Testis (tissue), 3 donors: ENCODE data around the gene TSBP1. TPM values are rescaled to one million over a fixed set of nuclear protein-coding genes. Genes with fewer than 3 reads are reported as not detected.

Source experiments
- DNase-seq: peaks from one replicate; pipeline ENCODE4 v3.0.0-alpha.2; 2019
- H3K27ac ChIP-seq, 2 donors: fragments of 200-600 bp; sonication (generic); one replicate each; pipeline ENCODE4 v1.5.1; 2019
- H3K27me3 ChIP-seq: fragments of 200-600 bp; sonication (generic); one replicate; pipeline ENCODE4 v1.5.1; 2019
- H3K36me3 ChIP-seq: fragments of 200-600 bp; sonication (generic); one replicate; pipeline ENCODE4 v1.5.1; 2017; ENCODE audit warnings: low read depth; ENCODE audit errors: missing control alignments
- H3K4me1 ChIP-seq: fragments of 200-600 bp; sonication (generic); one replicate; pipeline ENCODE4 v1.5.1; 2019
- H3K4me3 ChIP-seq, 2 donors: fragments of 200-600 bp; sonication (generic); one replicate each; pipeline ENCODE4 v1.5.1; 2017 to 2019
- H3K9me3 ChIP-seq: fragments of 200-600 bp; sonication (generic); one replicate; pipeline ENCODE4 v1.5.1; 2017
- CTCF ChIP-seq, 3 experiments: fragments of 450-650 bp in 2 of 3; fragments of 200-600 bp in 1 of 3; sonication (generic) in 1 of 3; IDR thresholded peaks; one replicate each; pipeline ENCODE4 v1.5.1; 2016 to 2019; ENCODE audit warnings: antibody characterized with exemption in 3 of 3, mild to moderate bottlenecking in 2 of 3, moderate library complexity in 1 of 3
- POLR2A ChIP-seq: fragments of 450-650 bp; IDR thresholded peaks from one replicate; pipeline ENCODE4 v1.6.1; 2017; ENCODE audit warnings: antibody characterized with exemption, mild to moderate bottlenecking, moderate library complexity
- WGBS, 2 donors: methylation state at CpG; one replicate each; pipeline ENCODE4 v1.1.5; 2018; 5-methylcytosine and 5-hydroxymethylcytosine counted together
- intact Hi-C: fragments of 100-400 bp; cut with DNase I; formaldehyde crosslinking; loops from one replicate; pipeline ENCODE4 v1.15.1; 2023; ENCODE audit warnings: low total_unique reads
- polyA plus RNA-seq: library from polyadenylated mRNA; stranded (reverse); fragments of 350-450 nt; fragmentation: Illumina TruSeq; extraction: RNeasy Lipid Tissue Mini Kit (QIAGEN cat#74804); gene quantifications from one replicate; pipeline ENCODE4 v1.2.3, GENCODE V29; 2014; ENCODE audit warnings: low read depth, low replicate concordance; ENCODE audit not compliant: insufficient read depth
- small RNA-seq, 2 donors: library from RNA; depleted of rRNA; stranded (forward); fragments of <200 nt; gene quantifications; one replicate each; pipeline ENCODE3, GENCODE V24; 2016
- total RNA-seq, 2 donors: library from RNA; depleted of rRNA; stranded (reverse); fragments of >200 nt; gene quantifications; one replicate each; pipeline ENCODE4 v1.2.3, GENCODE V29; 2016

Gene TSBP1
- total and polyA plus RNA-seq, 3 donors from 2014 or later: 11.8 to 21.0 (median 18.4) TPM

GRCh38 chr6:32244270-32244669 lies 127.4 kb downstream of the TSBP1 start:
- DNase-seq: peak; percentile 61
- Histone ChIP-seq H3K4me1 (peaks cover 5% of the 10 kb centered on the region), H3K27me3 (no peaks in the 10 kb centered on the region), H3K27ac (peak overlapping the region in 1 of 2 donors; percentile 66), H3K36me3 (no peaks in the 10 kb centered on the region), H3K4me3 (no peak overlapping the region), H3K9me3 (no peaks in the 10 kb centered on the region)
- peak in 1 of 3 experiments; percentile 5 for TF ChIP-seq CTCF (IDR thresholded peaks at IDR 0.05)
- no peak for TF ChIP-seq POLR2A
- intact Hi-C loops: loop anchor here (10.0 kb wide), 1 partner anchor 171 kb away; no protein-coding TSS in a partner anchor
- 62 to 69% methylated on average over 4 of the region's 4 CpGs for WGBS, 2 donors

Small RNA genes within 50 kb of the gene (small RNA-seq; reads per million reads assigned to genes)
- 0 reads per million in 2 donors for gene RNU6-603P

Other genes starting within 250 kb of the TSBP1 start
- gene ATF6B, start 243.7 kb downstream of the TSBP1 start, total RNA-seq: 100 to 1,000 TPM; 120 to 138 TPM
- gene ATF6B, start 243.7 kb downstream of the TSBP1 start, polyA plus RNA-seq: 76.3 TPM
- gene FKBPL, start 241.6 kb downstream of the TSBP1 start, total RNA-seq: 1 to 10 TPM; 7.2 to 9.5 TPM
- gene FKBPL, start 241.6 kb downstream of the TSBP1 start, polyA plus RNA-seq: 11.6 TPM
- gene PRRT1, start 220.0 kb downstream of the TSBP1 start, total RNA-seq: 1 to 10 TPM; 4.2 to 6.2 TPM
- 6.1 TPM for gene PRRT1, start 220.0 kb downstream of the TSBP1 start, polyA plus RNA-seq
- gene PPT2, start 217.8 kb downstream of the TSBP1 start, total RNA-seq: 10 to 100 TPM; 33.9 to 92.8 TPM
- 18.9 TPM for gene PPT2, start 217.8 kb downstream of the TSBP1 start, polyA plus RNA-seq
- 10 to 100 TPM; 24.3 to 25.7 TPM for gene EGFL8, start 207.3 kb downstream of the TSBP1 start, total RNA-seq
- gene EGFL8, start 207.3 kb downstream of the TSBP1 start, polyA plus RNA-seq: 13.9 TPM
- 100 to 1,000 TPM; 107 to 115 TPM for gene AGPAT1, start 195.8 kb downstream of the TSBP1 start, total RNA-seq
- 158 TPM for gene AGPAT1, start 195.8 kb downstream of the TSBP1 start, polyA plus RNA-seq
- gene RNF5, start 193.5 kb downstream of the TSBP1 start, total RNA-seq: 10 to 100 TPM; 76.1 to 79.0 TPM
- gene RNF5, start 193.5 kb downstream of the TSBP1 start, polyA plus RNA-seq: 67.1 TPM
- gene AGER, start 187.7 kb downstream of the TSBP1 start, total RNA-seq: 1 to 10 TPM; 5.8 to 8.6 TPM
- 7.8 TPM for gene AGER, start 187.7 kb downstream of the TSBP1 start, polyA plus RNA-seq
- 100 to 1,000 TPM in 1 of 2 donors, 10 to 100 TPM in 1; 97.9 to 111 TPM for gene PBX2, start 181.7 kb downstream of the TSBP1 start, total RNA-seq
- 65.0 TPM for gene PBX2, start 181.7 kb downstream of the TSBP1 start, polyA plus RNA-seq
- gene GPSM3, start 179.3 kb downstream of the TSBP1 start, total RNA-seq: 1 to 10 TPM; 5.4 to 7.7 TPM
- 11.3 TPM for gene GPSM3, start 179.3 kb downstream of the TSBP1 start, polyA plus RNA-seq
- 10 to 100 TPM; 15.2 to 26.9 TPM for gene NOTCH4, start 147.8 kb downstream of the TSBP1 start, total RNA-seq
- gene NOTCH4, start 147.8 kb downstream of the TSBP1 start, polyA plus RNA-seq: 12.4 TPM
- gene BTNL2, start 35.3 kb upstream of the TSBP1 start, total RNA-seq: under 1 TPM in 1 of 2 donors, not detected in 1; 0.74 TPM
- gene BTNL2, start 35.3 kb upstream of the TSBP1 start, polyA plus RNA-seq: not detected
- 10 to 100 TPM; 23.4 to 50.2 TPM for gene HLA-DRA, start 68.0 kb upstream of the TSBP1 start, total RNA-seq
- 626 TPM for gene HLA-DRA, start 68.0 kb upstream of the TSBP1 start, polyA plus RNA-seq
- gene HLA-DRB5, start 158.4 kb upstream of the TSBP1 start, total RNA-seq: under 1 TPM; 0.39 to 0.56 TPM
- 43.3 TPM for gene HLA-DRB5, start 158.4 kb upstream of the TSBP1 start, polyA plus RNA-seq
- gene HLA-DRB1, start 217.9 kb upstream of the TSBP1 start, total RNA-seq: 10 to 100 TPM in 1 of 2 donors, 1 to 10 TPM in 1; 9.5 to 12.0 TPM
- 135 TPM for gene HLA-DRB1, start 217.9 kb upstream of the TSBP1 start, polyA plus RNA-seq